ENCODE results near the gene ZRANB1.

ZRANB1 gene

GRCh38 chr10:124941823-124942222, at the start of gene ZRANB1:
ZRANB1 (plus strand) TSS chr10:124942123; CDS start chr10:124942494, 371 bp downstream.
- DNase-seq (ENCODE audit: low read depth): no peak
- TF ChIP-seq, protein P1, sequence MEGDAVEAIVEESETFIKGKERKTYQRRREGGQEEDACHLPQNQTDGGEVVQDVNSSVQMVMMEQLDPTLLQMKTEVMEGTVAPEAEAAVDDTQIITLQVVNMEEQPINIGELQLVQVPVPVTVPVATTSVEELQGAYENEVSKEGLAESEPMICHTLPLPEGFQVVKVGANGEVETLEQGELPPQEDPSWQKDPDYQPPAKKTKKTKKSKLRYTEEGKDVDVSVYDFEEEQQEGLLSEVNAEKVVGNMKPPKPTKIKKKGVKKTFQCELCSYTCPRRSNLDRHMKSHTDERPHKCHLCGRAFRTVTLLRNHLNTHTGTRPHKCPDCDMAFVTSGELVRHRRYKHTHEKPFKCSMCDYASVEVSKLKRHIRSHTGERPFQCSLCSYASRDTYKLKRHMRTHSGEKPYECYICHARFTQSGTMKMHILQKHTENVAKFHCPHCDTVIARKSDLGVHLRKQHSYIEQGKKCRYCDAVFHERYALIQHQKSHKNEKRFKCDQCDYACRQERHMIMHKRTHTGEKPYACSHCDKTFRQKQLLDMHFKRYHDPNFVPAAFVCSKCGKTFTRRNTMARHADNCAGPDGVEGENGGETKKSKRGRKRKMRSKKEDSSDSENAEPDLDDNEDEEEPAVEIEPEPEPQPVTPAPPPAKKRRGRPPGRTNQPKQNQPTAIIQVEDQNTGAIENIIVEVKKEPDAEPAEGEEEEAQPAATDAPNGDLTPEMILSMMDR (IDR thresholded peaks at IDR 0.05; ENCODE audit: low read depth, low read length, missing control alignments): no peak
- H3K4me3 ChIP-seq (ENCODE audit: low read depth, low read length): no peak within 1 kb of the TSS

DNA sequence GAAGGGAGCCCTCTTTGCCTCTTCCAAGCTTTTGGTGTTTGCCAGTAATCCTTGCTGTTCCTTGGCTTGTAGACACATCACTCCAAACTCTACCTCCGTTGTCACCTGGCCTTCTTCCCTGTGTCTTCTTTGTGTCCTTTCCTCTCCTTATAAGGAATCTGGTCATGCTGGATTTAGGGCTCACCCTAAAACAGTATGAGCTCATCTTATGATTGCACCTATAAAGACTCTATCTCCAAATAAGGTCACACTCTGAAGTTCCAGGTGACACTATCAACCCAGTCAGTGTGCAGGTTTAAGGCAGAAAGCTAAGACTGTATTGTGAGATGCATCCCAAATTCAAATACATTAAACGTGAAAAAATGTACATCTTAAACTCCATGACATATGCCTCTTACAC, 49.0 kb upstream of the ZRANB1 start:
- TF ChIP-seq, protein P1 (IDR thresholded peaks at IDR 0.05; ENCODE audit: low read depth, low read length, missing control alignments): no peak
- no peak for DNase-seq (ENCODE audit: low read depth)
- H3K4me3 ChIP-seq (ENCODE audit: low read depth, low read length): no peak overlapping the region

DNA sequence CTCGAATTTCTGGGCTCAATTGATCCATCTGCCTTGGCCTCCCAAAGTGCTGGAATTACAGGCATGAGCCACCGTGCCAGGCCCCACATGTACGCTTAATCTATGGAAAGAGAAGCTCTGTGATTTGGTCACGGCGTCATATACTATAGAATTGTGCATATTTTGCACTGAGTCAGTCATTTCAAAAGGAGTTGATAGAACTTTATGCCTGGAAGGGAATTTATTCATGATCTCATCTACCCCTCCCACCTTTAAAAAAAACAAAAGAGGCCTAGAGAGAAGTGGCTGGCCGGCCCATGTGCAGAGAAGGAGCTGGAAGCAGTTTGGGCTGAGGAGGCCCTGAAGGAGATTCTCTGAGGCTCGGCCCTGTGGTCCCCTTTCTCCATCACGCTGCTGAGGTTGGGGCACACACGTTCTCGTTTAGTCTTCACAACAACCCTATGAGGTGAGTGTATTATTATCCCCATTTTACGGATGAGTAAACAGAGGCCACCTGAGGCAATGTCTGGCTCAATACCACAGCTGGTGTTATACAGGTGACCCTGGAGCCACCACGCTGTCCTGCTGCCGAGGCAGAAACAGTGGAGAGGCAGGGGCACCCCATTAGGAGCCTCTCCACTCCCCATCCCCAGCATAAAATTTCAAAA, 47.2 kb upstream of the ZRANB1 start:
- TF ChIP-seq, protein P1 (IDR thresholded peaks at IDR 0.05; ENCODE audit: low read depth, low read length, missing control alignments): no peak
- no peak overlapping the region for H3K4me3 ChIP-seq (ENCODE audit: low read depth, low read length)
- no peak for DNase-seq (ENCODE audit: low read depth)

- TF ChIP-seq, protein P1 (IDR thresholded peaks at IDR 0.05; ENCODE audit: low read depth, low read length, missing control alignments): no peak
- H3K4me3 ChIP-seq (ENCODE audit: low read depth, low read length): no peak overlapping the region
- no peak for DNase-seq (ENCODE audit: low read depth)
Measured at GRCh38 chr10:124896751-124897150, 45.2 kb upstream of the ZRANB1 start.

GRCh38 chr10:124898471-124898870, 43.5 kb upstream of the ZRANB1 start:
- DNase-seq (ENCODE audit: low read depth): no peak
- TF ChIP-seq, protein P1 (IDR thresholded peaks at IDR 0.05; ENCODE audit: low read depth, low read length, missing control alignments): no peak
- H3K4me3 ChIP-seq (ENCODE audit: low read depth, low read length): no peak overlapping the region

DNA sequence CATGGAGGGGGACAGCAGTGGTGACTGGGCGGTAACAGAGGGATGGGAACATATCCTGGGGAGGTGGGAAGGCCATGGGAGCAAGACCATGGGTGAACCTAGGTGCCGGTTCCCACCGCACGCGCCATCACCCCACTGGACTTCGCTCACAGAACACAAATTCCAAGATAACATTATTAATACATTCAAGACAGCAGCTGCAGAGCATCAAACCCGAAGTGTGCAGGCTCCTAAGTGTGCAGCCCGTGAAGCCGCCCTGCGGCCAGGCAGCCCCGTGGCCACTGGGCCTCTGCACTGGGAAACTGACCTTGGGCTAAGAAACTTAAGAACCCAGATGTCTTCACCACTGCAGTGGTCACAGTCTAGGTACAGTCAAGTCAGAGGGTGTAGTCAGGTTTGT, 42.8 kb upstream of the ZRANB1 start:
- H3K4me3 ChIP-seq (ENCODE audit: low read depth, low read length): no peak overlapping the region
- DNase-seq (ENCODE audit: low read depth): no peak
- TF ChIP-seq, protein P1 (IDR thresholded peaks at IDR 0.05; ENCODE audit: low read depth, low read length, missing control alignments): no peak

GRCh38 chr10:124902462-124902861, 39.5 kb upstream of the ZRANB1 start:
- TF ChIP-seq, protein P1 (IDR thresholded peaks at IDR 0.05; ENCODE audit: low read depth, low read length, missing control alignments): no peak
- no peak for DNase-seq (ENCODE audit: low read depth)
- no peak overlapping the region for H3K4me3 ChIP-seq (ENCODE audit: low read depth, low read length)

Measured in GM12864 (cell line).